GM12878 (cell line): Measurements from ENCODE around the gene PCNX1. TPM values are rescaled to one million over a fixed set of nuclear protein-coding genes. Genes with fewer than 3 reads are reported as not detected.

Source experiments
- ATAC-seq: fragments of 200-7000 bp; cut with Tn5 transposase; 3 replicates; pipeline ENCODE4 v1.9.1; 2020; ENCODE audit warnings: mild to moderate bottlenecking, moderate library complexity
- BruUV-seq: library from RNA; stranded (reverse); fragments of 400-500 nt; replicated peaks from 2 replicates; lab custom pipeline; 2021; lab: Mats Ljungman, UMichigan
- CTCF ChIA-PET: fragments of 300-600 bp; sonication (Branson Sonifier 250); formaldehyde crosslinking; extraction: SDS; loops from one replicate; lab custom pipeline; 2021; ENCODE audit warnings: inconsistent platforms; lab: Yijun Ruan, JAX
- POLR2A ChIA-PET: fragments of 350-600 bp; formaldehyde crosslinking; extraction: SDS; loops from one replicate; lab custom pipeline; 2021; ENCODE audit warnings: inconsistent platforms; lab: Charles Lee
- RAD21 ChIA-PET: fragments of 300-600 bp; sonication (Branson Sonifier 250); formaldehyde crosslinking; loops from one replicate; lab custom pipeline; 2023; ENCODE audit warnings: antibody characterized with exemption; ENCODE audit not compliant: unreplicated experiment; lab: Charles Lee
- SMC1A ChIA-PET: fragments of 300-600 bp; sonication (Branson Sonifier 250); formaldehyde crosslinking; loops from one replicate; lab custom pipeline; 2023; ENCODE audit not compliant: unreplicated experiment, uncharacterized antibody; lab: Charles Lee
- DNase-seq: peaks from one replicate; pipeline ENCODE4 v3.0.0-alpha.2; 2011; ENCODE audit warnings: low read depth, low spot score
- FAIRE-seq: peaks from 3 replicates; lab custom pipeline; 2011; peaks lifted over from hg19 to GRCh38; lab: Jason Lieb, UNC
- H2AFZ ChIP-seq: 2 replicates; pipeline ENCODE4 v1.6.0; 2011; ENCODE audit warnings: low read depth, low read length, control low read depth; ENCODE audit not compliant: control insufficient read depth
- H3K27ac ChIP-seq: 2 replicates; pipeline ENCODE4 v1.5.1; 2011; ENCODE audit warnings: control low read depth; ENCODE audit not compliant: control insufficient read depth, insufficient read depth
- H3K27me3 ChIP-seq, 2 experiments: replicated peaks in 1 of 2; 2 replicates each; pipeline versions ENCODE4 v1.6.0 to v1.6.1; 2011; ENCODE audit warnings: low read length in 1 of 2; ENCODE audit not compliant: control insufficient read depth in 2 of 2, insufficient read depth in 2 of 2
- H3K36me3 ChIP-seq, 2 experiments: 2 replicates each; pipeline ENCODE4 v1.5.1; 2011; ENCODE audit warnings: low read length in 1 of 2; ENCODE audit not compliant: control insufficient read depth in 2 of 2, insufficient read depth in 2 of 2
- H3K4me1 ChIP-seq: 2 replicates; pipeline ENCODE4 v1.6.1; 2011; ENCODE audit warnings: mild to moderate bottlenecking, low read length, moderate library complexity, mixed read lengths; ENCODE audit not compliant: control insufficient read depth, insufficient read depth
- H3K4me2 ChIP-seq: 2 replicates; pipeline ENCODE4 v1.6.0; 2011; ENCODE audit warnings: control low read depth; ENCODE audit not compliant: control insufficient read depth, insufficient read depth
- H3K4me3 ChIP-seq: fragments of 200-600 bp; sonication (generic); 2 replicates; pipeline ENCODE4 v1.5.1; 2016
- H3K79me2 ChIP-seq: 2 replicates; pipeline ENCODE4 v1.6.0; 2011; ENCODE audit warnings: low read length; ENCODE audit not compliant: control insufficient read depth, insufficient read depth
- H3K9ac ChIP-seq: 2 replicates; pipeline ENCODE4 v1.8.0; 2011; ENCODE audit warnings: low read length, control low read depth, mixed read lengths; ENCODE audit not compliant: control insufficient read depth, insufficient read depth
- H3K9me3 ChIP-seq: replicated peaks from 3 replicates; pipeline ENCODE4 v1.5.1; 2011; ENCODE audit warnings: mild to moderate bottlenecking, low read length; ENCODE audit not compliant: control insufficient read depth, insufficient read depth
- H4K20me1 ChIP-seq: 2 replicates; pipeline ENCODE4 v1.6.0; 2011; ENCODE audit not compliant: control insufficient read depth, insufficient read depth
- CBX5 ChIP-seq: sonication (generic); IDR thresholded peaks from 2 replicates; pipeline ENCODE4 v1.6.1; 2016; ENCODE audit warnings: low read depth, moderate library complexity, mild to moderate bottlenecking, inconsistent platforms
- GATAD2B ChIP-seq: fragments of 450-650 bp; conservative IDR thresholded peaks from 2 replicates; pipeline ENCODE4 v1.6.1; 2017; ENCODE audit warnings: low read depth, mild to moderate bottlenecking, moderate library complexity
- KLF5 ChIP-seq: fragments of 450-650 bp; IDR thresholded peaks from 2 replicates; pipeline ENCODE4 v1.6.1; 2014; ENCODE audit warnings: mild to moderate bottlenecking; ENCODE audit not compliant: partially characterized antibody
- ZNF217 ChIP-seq: fragments of 450-650 bp; IDR thresholded peaks from 2 replicates; pipeline ENCODE4 v1.6.1; 2017; ENCODE audit warnings: antibody characterized with exemption, mild to moderate bottlenecking
- WGBS: methylation state at CpG from one replicate; pipeline ENCODE4 v1.1.6; 2016; ENCODE audit warnings: low lambda C conversion rate; ENCODE audit not compliant: insufficient replicate concordance, insufficient coverage; ENCODE audit errors: missing lambda C conversion rate; 5-methylcytosine and 5-hydroxymethylcytosine counted together
- in situ Hi-C: fragments of 300-500 bp; cut with MboI; formaldehyde crosslinking; loops from 9 replicates; pipeline ENCODE4 v1.14.3; 2018; ENCODE audit warnings: mixed read lengths
- intact Hi-C: fragments of 100-400 bp; cut with micrococcal nuclease; formaldehyde crosslinking; loops from one replicate; pipeline ENCODE4 v1.14.2; 2022; ENCODE audit not compliant: unreplicated experiment
- polyA plus RNA-seq, 11 experiments: library from polyadenylated mRNA; depleted of rRNA in 4 of 11; unstranded in 6 of 11; stranded (reverse) in 5 of 11; fragments of >200 nt; fragmentation: Nextera tagmentation in 4 of 11; fragmentation: Illumina TruSeq in 1 of 11; extraction: Ambion mirVana in 4 of 11; extraction: Trizol in 1 of 11; gene quantifications; 1 replicate in 1 of 11; 2 replicates in 10 of 11; pipeline versions ENCODE4 v1.2.1 to v1.2.3, GENCODE V29; 2011 to 2016; ENCODE audit warnings: inconsistent platforms in 2 of 11, missing spikeins in 2 of 11, low read depth in 1 of 11
- total RNA-seq, 4 experiments: library from RNA; depleted of rRNA in 3 of 4; stranded (reverse); fragments of >200 nt in 3 of 4; fragmentation: Illumina TruSeq in 1 of 4; extraction: Trizol in 1 of 4; gene quantifications; 2 replicates each; pipeline versions ENCODE4 v1.2.1 to v1.2.3, GENCODE V29; 2013 to 2021
- TF ChIP-seq, protein P1 (sequence below): fragments of 450-650 bp; IDR thresholded peaks from 2 replicates; pipeline ENCODE4 v1.6.1; 2016; ENCODE audit warnings: mild to moderate bottlenecking
- TF ChIP-seq, protein P2 (sequence below): fragments of 450-650 bp; IDR thresholded peaks from 2 replicates; pipeline ENCODE4 v1.6.1; 2017; ENCODE audit warnings: mild to moderate bottlenecking

PCNX1 gene
- total and polyA plus RNA-seq, 10 of the 15 experiments (the other 5 are each of a cell fraction or from before 2014, with no cell fraction given), result 4.6 to 53.9 (median 20.5) TPM

DNA sequence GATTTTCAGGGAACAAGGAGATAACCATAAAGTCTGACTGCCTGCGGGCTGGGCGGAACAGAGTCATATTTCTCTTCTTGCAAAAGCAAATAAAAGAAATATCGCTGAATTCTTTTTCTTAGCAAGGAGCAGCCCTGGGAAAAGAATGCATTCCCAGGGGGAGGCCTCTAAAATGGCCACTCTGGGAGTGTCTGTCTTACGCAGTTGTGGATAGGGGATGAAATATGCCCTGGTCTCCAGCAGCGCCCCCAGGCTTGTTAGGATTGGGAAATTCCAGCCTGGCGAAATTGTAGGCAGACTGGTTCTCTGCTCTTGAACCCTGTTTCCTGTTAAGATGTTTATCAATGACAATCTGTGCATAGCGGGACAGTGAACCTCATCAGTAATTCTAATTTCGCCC lies 40.5 kb downstream of the PCNX1 start:
- Histone ChIP-seq H4K20me1 (no peaks in the 10 kb centered on the region), H2AFZ (no peak overlapping the region), H3K79me2 (no peaks in the 10 kb centered on the region; the same call in 1 of the 2 replicates), H3K9me3 (peaks cover 23% of the 10 kb centered on the region), H3K27ac (no peak overlapping the region), H3K9ac (no peak overlapping the region), H3K4me2 (no peak overlapping the region), H3K4me1 (no peaks in the 10 kb centered on the region), H3K27me3 (no peaks in the 10 kb centered on the region), H3K36me3 (peaks cover 3 to 18% of the 10 kb centered on the region in 2 experiments), H3K4me3 (no peak overlapping the region)
- WGBS, result 97% methylated on average over 8 of the region's 8 CpGs
- FAIRE-seq, result no peak
- BruUV-seq, result no TSS peak
- CTCF ChIA-PET, result no interaction called here
- POLR2A ChIA-PET, result no interaction called here
- no peak for DNase-seq
- 0 out of 2 replicates have a peak, but pooled peaks have one; percentile 37 for TF ChIP-seq ZNF217
- TF ChIP-seq, protein P1, sequence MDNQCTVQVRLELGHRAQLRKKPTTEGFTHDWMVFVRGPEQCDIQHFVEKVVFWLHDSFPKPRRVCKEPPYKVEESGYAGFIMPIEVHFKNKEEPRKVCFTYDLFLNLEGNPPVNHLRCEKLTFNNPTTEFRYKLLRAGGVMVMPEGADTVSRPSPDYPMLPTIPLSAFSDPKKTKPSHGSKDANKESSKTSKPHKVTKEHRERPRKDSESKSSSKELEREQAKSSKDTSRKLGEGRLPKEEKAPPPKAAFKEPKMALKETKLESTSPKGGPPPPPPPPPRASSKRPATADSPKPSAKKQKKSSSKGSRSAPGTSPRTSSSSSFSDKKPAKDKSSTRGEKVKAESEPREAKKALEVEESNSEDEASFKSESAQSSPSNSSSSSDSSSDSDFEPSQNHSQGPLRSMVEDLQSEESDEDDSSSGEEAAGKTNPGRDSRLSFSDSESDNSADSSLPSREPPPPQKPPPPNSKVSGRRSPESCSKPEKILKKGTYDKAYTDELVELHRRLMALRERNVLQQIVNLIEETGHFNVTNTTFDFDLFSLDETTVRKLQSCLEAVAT, result peak; percentile 69; the same call in 1 of the 2 replicates
- TF ChIP-seq GATAD2B, result no peak
- peak; percentile 88 for TF ChIP-seq KLF5
- TF ChIP-seq CBX5, result 0 out of 2 replicates have a peak, but pooled peaks have one; percentile 70
- TF ChIP-seq, protein P2, sequence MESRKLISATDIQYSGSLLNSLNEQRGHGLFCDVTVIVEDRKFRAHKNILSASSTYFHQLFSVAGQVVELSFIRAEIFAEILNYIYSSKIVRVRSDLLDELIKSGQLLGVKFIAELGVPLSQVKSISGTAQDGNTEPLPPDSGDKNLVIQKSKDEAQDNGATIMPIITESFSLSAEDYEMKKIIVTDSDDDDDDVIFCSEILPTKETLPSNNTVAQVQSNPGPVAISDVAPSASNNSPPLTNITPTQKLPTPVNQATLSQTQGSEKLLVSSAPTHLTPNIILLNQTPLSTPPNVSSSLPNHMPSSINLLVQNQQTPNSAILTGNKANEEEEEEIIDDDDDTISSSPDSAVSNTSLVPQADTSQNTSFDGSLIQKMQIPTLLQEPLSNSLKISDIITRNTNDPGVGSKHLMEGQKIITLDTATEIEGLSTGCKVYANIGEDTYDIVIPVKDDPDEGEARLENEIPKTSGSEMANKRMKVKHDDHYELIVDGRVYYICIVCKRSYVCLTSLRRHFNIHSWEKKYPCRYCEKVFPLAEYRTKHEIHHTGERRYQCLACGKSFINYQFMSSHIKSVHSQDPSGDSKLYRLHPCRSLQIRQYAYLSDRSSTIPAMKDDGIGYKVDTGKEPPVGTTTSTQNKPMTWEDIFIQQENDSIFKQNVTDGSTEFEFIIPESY, result peak; percentile 100
- SMC1A ChIA-PET, result no interaction called here
- ATAC-seq, result no peak
- in situ Hi-C loops, result no loop called here
- RAD21 ChIA-PET, result no interaction called here
- intact Hi-C loops, result no loop called here
